Upper lobe of left lung (tissue), 6 donors: ENCODE results near the gene NFAT5. TPM values are rescaled to one million over a fixed set of nuclear protein-coding genes. Genes with fewer than 3 reads are reported as not detected.

Source experiments
- ATAC-seq, 2 donors: fragments of 200-7000 bp; cut with Tn5 transposase; one replicate each; pipeline ENCODE4 v1.9.1; 2022; ENCODE audit warnings: mild to moderate bottlenecking in 2 of 2, moderate library complexity in 2 of 2; ENCODE audit not compliant: low FRiP score in 2 of 2
- DNase-seq, 2 donors: peaks; one replicate each; pipeline ENCODE4 v3.0.0-alpha.2; 2019 to 2020
- H3K27ac ChIP-seq, 4 donors: fragments of 200-600 bp; sonication (generic); one replicate each; pipeline ENCODE4 v1.5.1; 2016 to 2019
- H3K27me3 ChIP-seq, 4 donors: fragments of 200-600 bp; sonication (generic); one replicate each; pipeline ENCODE4 v1.5.1; 2017 to 2019
- H3K36me3 ChIP-seq, 4 donors: fragments of 200-600 bp; sonication (generic); one replicate each; pipeline ENCODE4 v1.5.1; 2016 to 2019
- H3K4me1 ChIP-seq, 4 donors: fragments of 200-600 bp; sonication (generic); one replicate each; pipeline ENCODE4 v1.5.1; 2018 to 2019
- H3K4me3 ChIP-seq, 4 donors: fragments of 200-600 bp; sonication (generic); one replicate each; pipeline ENCODE4 v1.5.1; 2017 to 2019; ENCODE audit warnings: mild to moderate bottlenecking in 2 of 4, moderate library complexity in 1 of 4
- H3K9me3 ChIP-seq, 4 donors: fragments of 200-600 bp; sonication (generic); one replicate each; pipeline ENCODE4 v1.5.1; 2018 to 2019
- EP300 ChIP-seq, 4 donors: sonication (generic); formaldehyde crosslinking; IDR thresholded peaks; one replicate each; pipeline ENCODE4 v1.5.1; 2017; ENCODE audit warnings: antibody characterized with exemption in 4 of 4, control low read depth in 2 of 4
- POLR2A ChIP-seq, 4 donors: fragments of 450-650 bp; IDR thresholded peaks; one replicate each; pipeline ENCODE4 v1.5.1; 2016 to 2017; ENCODE audit warnings: antibody characterized with exemption in 4 of 4, mild to moderate bottlenecking in 2 of 4
- POLR2AphosphoS5 ChIP-seq, 2 donors: sonication (generic); formaldehyde crosslinking; IDR thresholded peaks; one replicate each; pipeline ENCODE4 v1.5.1; 2017; ENCODE audit warnings: antibody characterized with exemption in 2 of 2
- WGBS, 2 donors: methylation state at CpG; one replicate each; pipeline ENCODE4 v1.1.5; 2017 to 2018; 5-methylcytosine and 5-hydroxymethylcytosine counted together
- total RNA-seq, 6 donors: library from RNA; depleted of rRNA in 4 of 6; stranded (reverse); fragments of >200 nt in 4 of 6; gene quantifications; one replicate each; pipeline versions ENCODE4 v1.1.0 to v1.2.1, GENCODE V29; 2016 to 2021
- TF ChIP-seq, protein P1 (sequence below), 6 experiments: fragments of 450-650 bp in 4 of 6; fragments of 200-600 bp in 2 of 6; sonication (generic) in 2 of 6; IDR thresholded peaks; one replicate each; pipeline ENCODE4 v1.5.1; 2016 to 2019; ENCODE audit warnings: antibody characterized with exemption in 6 of 6
- donor health status: DM: no; HTN: no; CAD: no; lungs with moderate emphysema.
- donor health status: DM: no; HTN: yes; CAD: no; lungs with severe emphysema.

Gene NFAT5
- total RNA-seq, 6 donors from 2014 or later = 36.0 to 80.7 (median 50.4) TPM

GRCh38 chr16:69595127-69596036 is 29.6 kb downstream of the NFAT5 start:
- no peak for DNase-seq
- Histone ChIP-seq H3K27ac (no peak overlapping the region), H3K36me3 (no peaks in the 10 kb centered on the region), H3K9me3 (no peaks in the 10 kb centered on the region), H3K4me3 (no peak overlapping the region), H3K4me1 (peaks cover 0 to 17% (median 3%) of the 10 kb centered on the region in 4 donors), H3K27me3 (no peaks in the 10 kb centered on the region)
- no peak for ATAC-seq
- TF ChIP-seq, protein P1, sequence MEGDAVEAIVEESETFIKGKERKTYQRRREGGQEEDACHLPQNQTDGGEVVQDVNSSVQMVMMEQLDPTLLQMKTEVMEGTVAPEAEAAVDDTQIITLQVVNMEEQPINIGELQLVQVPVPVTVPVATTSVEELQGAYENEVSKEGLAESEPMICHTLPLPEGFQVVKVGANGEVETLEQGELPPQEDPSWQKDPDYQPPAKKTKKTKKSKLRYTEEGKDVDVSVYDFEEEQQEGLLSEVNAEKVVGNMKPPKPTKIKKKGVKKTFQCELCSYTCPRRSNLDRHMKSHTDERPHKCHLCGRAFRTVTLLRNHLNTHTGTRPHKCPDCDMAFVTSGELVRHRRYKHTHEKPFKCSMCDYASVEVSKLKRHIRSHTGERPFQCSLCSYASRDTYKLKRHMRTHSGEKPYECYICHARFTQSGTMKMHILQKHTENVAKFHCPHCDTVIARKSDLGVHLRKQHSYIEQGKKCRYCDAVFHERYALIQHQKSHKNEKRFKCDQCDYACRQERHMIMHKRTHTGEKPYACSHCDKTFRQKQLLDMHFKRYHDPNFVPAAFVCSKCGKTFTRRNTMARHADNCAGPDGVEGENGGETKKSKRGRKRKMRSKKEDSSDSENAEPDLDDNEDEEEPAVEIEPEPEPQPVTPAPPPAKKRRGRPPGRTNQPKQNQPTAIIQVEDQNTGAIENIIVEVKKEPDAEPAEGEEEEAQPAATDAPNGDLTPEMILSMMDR (IDR thresholded peaks at IDR 0.05) = no peak
- no peak for TF ChIP-seq EP300 (IDR thresholded peaks at IDR 0.05)
- no peak for TF ChIP-seq POLR2AphosphoS5 (IDR thresholded peaks at IDR 0.05)
- no peak for TF ChIP-seq POLR2A (IDR thresholded peaks at IDR 0.05)
- 89 to 90% methylated on average over 8 of the region's 8 CpGs for WGBS, 2 donors

GRCh38 chr16:69596801-69597200 is 31.0 kb downstream of the NFAT5 start:
- TF ChIP-seq POLR2AphosphoS5 (IDR thresholded peaks at IDR 0.05) = no peak
- TF ChIP-seq, protein P1 (IDR thresholded peaks at IDR 0.05) = no peak
- no peak for TF ChIP-seq POLR2A (IDR thresholded peaks at IDR 0.05)
- no peak for TF ChIP-seq EP300 (IDR thresholded peaks at IDR 0.05)
- no peak for ATAC-seq
- Histone ChIP-seq H3K9me3 (no peaks in the 10 kb centered on the region), H3K36me3 (no peaks in the 10 kb centered on the region), H3K27me3 (no peaks in the 10 kb centered on the region), H3K27ac (no peak overlapping the region), H3K4me1 (peaks cover 0 to 18% (median 9%) of the 10 kb centered on the region in 4 donors), H3K4me3 (no peak overlapping the region)
- no peak for DNase-seq

DNA sequence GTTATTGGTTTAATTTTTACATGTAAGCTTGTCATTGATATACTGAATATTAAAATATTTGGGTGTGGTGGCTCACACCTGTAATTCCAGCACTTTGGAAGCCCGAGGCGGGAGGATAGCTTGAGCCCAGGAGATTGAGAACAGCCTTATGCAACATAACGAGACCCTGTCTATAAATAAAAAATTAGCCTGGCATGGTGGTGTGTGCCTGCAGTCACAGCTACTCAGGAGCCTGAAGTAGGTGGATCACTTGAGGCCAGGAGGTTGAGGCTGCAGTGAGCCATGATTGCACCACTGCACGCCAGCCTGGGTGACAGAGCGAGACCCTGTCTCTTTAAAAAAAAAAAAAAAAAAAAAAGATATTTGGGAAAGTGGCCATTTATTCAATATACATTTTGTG is 32.3 kb downstream of the NFAT5 start:
- no peaks in the 10 kb centered on the region for H3K9me3 ChIP-seq
- no peak overlapping the region for H3K27ac ChIP-seq
- DNase-seq = no peak
- no peak overlapping the region for H3K4me3 ChIP-seq
- H3K4me1 ChIP-seq = peaks cover 0 to 14% (median 10%) of the 10 kb centered on the region in 4 donors
- TF ChIP-seq EP300 (IDR thresholded peaks at IDR 0.05) (no peak), POLR2AphosphoS5 (IDR thresholded peaks at IDR 0.05) (no peak), POLR2A (IDR thresholded peaks at IDR 0.05) (no peak)
- TF ChIP-seq, protein P1 (IDR thresholded peaks at IDR 0.05) = no peak
- WGBS, 2 donors = 86 to 91% methylated on average over 5 of the region's 5 CpGs
- ATAC-seq = no peak
- no peaks in the 10 kb centered on the region for H3K27me3 ChIP-seq
- no peaks in the 10 kb centered on the region for H3K36me3 ChIP-seq

- Histone ChIP-seq H3K9me3 (no peaks in the 10 kb centered on the region), H3K36me3 (no peaks in the 10 kb centered on the region), H3K4me1 (peaks cover 0 to 14% (median 10%) of the 10 kb centered on the region in 4 donors), H3K27me3 (no peaks in the 10 kb centered on the region), H3K4me3 (no peak overlapping the region), H3K27ac (no peak overlapping the region)
- TF ChIP-seq POLR2A (IDR thresholded peaks at IDR 0.05) (no peak), EP300 (IDR thresholded peaks at IDR 0.05) (no peak)
- WGBS, 2 donors = 87 to 94% methylated on average over 1 of the region's 1 CpG
- DNase-seq (no peak), ATAC-seq (no peak)
These were observed 34.0 kb downstream of the NFAT5 start for GRCh38 chr16:69599731-69600130.

DNA sequence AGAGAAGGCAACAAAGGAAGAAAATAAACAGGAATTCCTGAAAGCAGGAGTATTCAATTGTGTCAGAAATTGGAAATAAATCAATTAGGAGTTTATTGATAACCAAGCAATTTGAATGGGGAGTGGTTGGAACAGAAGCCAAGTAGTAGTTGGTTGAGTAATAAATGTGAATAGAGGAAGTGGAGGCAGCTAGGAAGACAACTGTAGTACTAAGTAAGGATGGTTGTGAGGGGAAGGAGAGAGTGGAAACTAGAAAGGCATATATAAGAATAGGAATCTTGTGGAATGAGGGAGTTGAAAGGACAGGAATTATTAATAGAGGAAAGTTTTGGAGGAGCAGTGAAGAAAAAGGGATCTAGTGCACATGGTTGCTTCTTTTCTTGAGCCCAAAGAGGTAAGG is 34.4 kb downstream of the NFAT5 start:
- no peak overlapping the region for H3K4me3 ChIP-seq
- DNase-seq = no peak
- no peaks in the 10 kb centered on the region for H3K27me3 ChIP-seq
- no peak for ATAC-seq
- no peaks in the 10 kb centered on the region for H3K36me3 ChIP-seq
- no peak for TF ChIP-seq POLR2AphosphoS5 (IDR thresholded peaks at IDR 0.05)
- no peak for TF ChIP-seq EP300 (IDR thresholded peaks at IDR 0.05)
- TF ChIP-seq, protein P1 (IDR thresholded peaks at IDR 0.05) = no peak
- no peak for TF ChIP-seq POLR2A (IDR thresholded peaks at IDR 0.05)
- H3K27ac ChIP-seq = no peak overlapping the region
- peaks cover 0 to 12% (median 9%) of the 10 kb centered on the region in 4 donors for H3K4me1 ChIP-seq
- H3K9me3 ChIP-seq = no peaks in the 10 kb centered on the region
